NCI-H1048 (cell line): ENCODE data around the gene LRRC1.

Source experiments
- DNase-seq: peaks from one replicate; lab custom pipeline; 2025; lab: John Stamatoyannopoulos, UW

Gene LRRC1

GRCh38 chr6:53925891-53926290 lies 131.1 kb downstream of the LRRC1 start:
- no peak for DNase-seq

GRCh38 chr6:53926505-53926904 lies 131.7 kb downstream of the LRRC1 start:
- DNase-seq = no peak

GRCh38 chr6:53928641-53929040 lies 133.8 kb downstream of the LRRC1 start:
- no peak for DNase-seq

- DNase-seq = no peak
These were observed 134.4 kb downstream of the LRRC1 start for GRCh38 chr6:53929041-53929820.

GRCh38 chr6:53929821-53930120 lies 135.0 kb downstream of the LRRC1 start:
- DNase-seq = no peak

GRCh38 chr6:53930330-53930729 lies 135.5 kb downstream of the LRRC1 start:
- no peak for DNase-seq

- no peak for DNase-seq
These were observed 136.3 kb downstream of the LRRC1 start for GRCh38 chr6:53931086-53931485.

GRCh38 chr6:53932516-53932915 lies 137.7 kb downstream of the LRRC1 start:
- DNase-seq = no peak

- DNase-seq = no peak
These were observed 139.2 kb downstream of the LRRC1 start for GRCh38 chr6:53934023-53934422.

- DNase-seq = no peak
These were observed 142.7 kb downstream of the LRRC1 start for GRCh38 chr6:53937461-53937860.

GRCh38 chr6:53938810-53939209 lies 144.0 kb downstream of the LRRC1 start:
- DNase-seq = no peak

- DNase-seq = no peak
These were observed 145.0 kb downstream of the LRRC1 start for GRCh38 chr6:53939830-53940229.

- DNase-seq = no peak
These were observed 148.6 kb downstream of the LRRC1 start for GRCh38 chr6:53943395-53943794.

- no peak for DNase-seq
These were observed 149.3 kb downstream of the LRRC1 start for GRCh38 chr6:53944091-53944490.

- DNase-seq = no peak
These were observed 149.7 kb downstream of the LRRC1 start for GRCh38 chr6:53944543-53944942.

GRCh38 chr6:53945765-53946407 lies 151.1 kb downstream of the LRRC1 start:
- no peak for DNase-seq

GRCh38 chr6:53947780-53948179 lies 153.0 kb downstream of the LRRC1 start:
- no peak for DNase-seq

- no peak for DNase-seq
These were observed 156.6 kb downstream of the LRRC1 start for GRCh38 chr6:53951383-53951782.

GRCh38 chr6:53956068-53956711 lies 161.4 kb downstream of the LRRC1 start:
- no peak for DNase-seq

GRCh38 chr6:53956804-53957203 lies 162.0 kb downstream of the LRRC1 start:
- DNase-seq = no peak

GRCh38 chr6:53959717-53960116 lies 164.9 kb downstream of the LRRC1 start:
- no peak for DNase-seq

GRCh38 chr6:53960311-53960710 lies 165.5 kb downstream of the LRRC1 start:
- DNase-seq = no peak

- DNase-seq = no peak
These were observed 167.0 kb downstream of the LRRC1 start for GRCh38 chr6:53961679-53962370.
